Type B pancreatic cell (in vitro differentiated cells): ENCODE data around the gene SLC25A1. TPM values are rescaled to one million over a fixed set of nuclear protein-coding genes. Genes with fewer than 3 reads are reported as not detected.

Source experiments
- DNase-seq: peaks from one replicate; pipeline ENCODE4 v3.0.0; 2021; ENCODE audit warnings: mixed read lengths; ENCODE audit not compliant: unreplicated experiment; ENCODE audit errors: extremely low spot score
- H3K27ac Mint-ChIP-seq: 2 replicates; pipeline ENCODE4 v1.8.0; 2021; ENCODE audit warnings: mild to moderate bottlenecking, mixed read lengths
- H3K27me3 Mint-ChIP-seq: 2 replicates; pipeline ENCODE4 v1.8.0; 2021; ENCODE audit warnings: mixed read lengths
- H3K36me3 Mint-ChIP-seq: 2 replicates; pipeline ENCODE4 v1.8.0; 2021; ENCODE audit warnings: mixed read lengths
- H3K4me1 Mint-ChIP-seq: one replicate; pipeline ENCODE4 v1.8.0; 2021; ENCODE audit warnings: mixed read lengths; ENCODE audit not compliant: unreplicated experiment
- H3K4me3 Mint-ChIP-seq: 2 replicates; pipeline ENCODE4 v1.8.0; 2021; ENCODE audit warnings: mild to moderate bottlenecking, mixed read lengths
- H3K9me3 Mint-ChIP-seq: 2 replicates; pipeline ENCODE4 v1.8.0; 2021; ENCODE audit warnings: mixed read lengths
- total RNA-seq: library from RNA; stranded (reverse); gene quantifications from 2 replicates; pipeline ENCODE4 v1.2.1, GENCODE V29; 2021; ENCODE audit warnings: low replicate concordance
- TF ChIP-seq, protein P1 (sequence below): fragments of 200-600 bp; sonication (generic); conservative IDR thresholded peaks from 2 replicates; pipeline ENCODE4 v1.5.0; 2021; ENCODE audit warnings: antibody characterized with exemption, mild to moderate bottlenecking

Gene SLC25A1
- total RNA-seq, 1 donor from 2014 or later: 94.4 TPM

DNA sequence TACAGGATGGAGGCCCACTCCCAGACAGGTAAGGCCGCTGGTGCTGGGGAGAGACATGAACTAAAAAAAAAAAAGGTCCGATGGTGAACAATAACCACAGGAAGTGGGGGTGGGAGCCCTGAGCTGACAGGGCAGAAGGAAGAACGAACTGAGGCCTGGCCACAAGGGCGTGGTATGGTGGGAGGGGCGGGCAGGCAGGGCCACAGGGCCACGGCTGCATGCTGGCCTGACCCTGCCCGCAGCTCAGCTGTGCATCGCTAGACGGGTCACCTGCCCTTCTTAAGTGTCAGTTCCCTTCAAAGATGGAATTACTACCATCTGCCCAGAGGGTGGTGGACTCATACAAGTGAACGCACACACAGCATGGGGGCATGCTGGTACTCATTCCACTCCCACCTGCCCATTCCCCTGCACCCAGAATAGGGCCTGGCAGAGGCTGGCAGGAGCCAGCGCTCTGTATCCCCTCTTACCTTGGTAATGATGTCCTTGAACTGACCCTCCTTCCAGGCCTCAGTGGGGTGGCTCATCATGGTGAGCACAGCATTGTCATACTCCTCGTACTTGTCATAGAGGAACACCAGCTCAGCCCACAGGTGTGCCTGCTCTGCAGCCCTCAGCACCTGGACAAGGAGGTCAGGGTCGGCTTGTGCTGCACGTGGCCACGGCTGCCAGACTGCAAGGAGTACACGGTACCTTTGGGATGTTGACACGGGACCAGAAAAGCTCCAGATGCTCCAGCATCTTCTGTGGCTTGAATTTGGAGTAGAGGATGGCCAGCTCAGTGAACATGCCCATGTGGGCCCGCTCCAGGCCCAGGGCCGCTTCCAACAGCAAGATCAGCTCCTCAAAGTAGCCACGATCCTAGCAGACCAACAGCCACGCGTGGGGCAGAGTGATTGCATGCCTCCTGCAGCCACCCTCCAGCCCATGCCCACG lies 17.5 kb upstream of the SLC25A1 start:
- peaks cover 13% of the 10 kb centered on the region for H3K4me1 Mint-ChIP-seq
- H3K9me3 Mint-ChIP-seq: no peaks in the 10 kb centered on the region
- TF ChIP-seq, protein P1, sequence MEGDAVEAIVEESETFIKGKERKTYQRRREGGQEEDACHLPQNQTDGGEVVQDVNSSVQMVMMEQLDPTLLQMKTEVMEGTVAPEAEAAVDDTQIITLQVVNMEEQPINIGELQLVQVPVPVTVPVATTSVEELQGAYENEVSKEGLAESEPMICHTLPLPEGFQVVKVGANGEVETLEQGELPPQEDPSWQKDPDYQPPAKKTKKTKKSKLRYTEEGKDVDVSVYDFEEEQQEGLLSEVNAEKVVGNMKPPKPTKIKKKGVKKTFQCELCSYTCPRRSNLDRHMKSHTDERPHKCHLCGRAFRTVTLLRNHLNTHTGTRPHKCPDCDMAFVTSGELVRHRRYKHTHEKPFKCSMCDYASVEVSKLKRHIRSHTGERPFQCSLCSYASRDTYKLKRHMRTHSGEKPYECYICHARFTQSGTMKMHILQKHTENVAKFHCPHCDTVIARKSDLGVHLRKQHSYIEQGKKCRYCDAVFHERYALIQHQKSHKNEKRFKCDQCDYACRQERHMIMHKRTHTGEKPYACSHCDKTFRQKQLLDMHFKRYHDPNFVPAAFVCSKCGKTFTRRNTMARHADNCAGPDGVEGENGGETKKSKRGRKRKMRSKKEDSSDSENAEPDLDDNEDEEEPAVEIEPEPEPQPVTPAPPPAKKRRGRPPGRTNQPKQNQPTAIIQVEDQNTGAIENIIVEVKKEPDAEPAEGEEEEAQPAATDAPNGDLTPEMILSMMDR: no peak
- no peak for DNase-seq
- no peaks in the 10 kb centered on the region for H3K27me3 Mint-ChIP-seq
- no peak overlapping the region for H3K4me3 Mint-ChIP-seq
- H3K27ac Mint-ChIP-seq: no peak overlapping the region
- H3K36me3 Mint-ChIP-seq: no peaks in the 10 kb centered on the region

DNA sequence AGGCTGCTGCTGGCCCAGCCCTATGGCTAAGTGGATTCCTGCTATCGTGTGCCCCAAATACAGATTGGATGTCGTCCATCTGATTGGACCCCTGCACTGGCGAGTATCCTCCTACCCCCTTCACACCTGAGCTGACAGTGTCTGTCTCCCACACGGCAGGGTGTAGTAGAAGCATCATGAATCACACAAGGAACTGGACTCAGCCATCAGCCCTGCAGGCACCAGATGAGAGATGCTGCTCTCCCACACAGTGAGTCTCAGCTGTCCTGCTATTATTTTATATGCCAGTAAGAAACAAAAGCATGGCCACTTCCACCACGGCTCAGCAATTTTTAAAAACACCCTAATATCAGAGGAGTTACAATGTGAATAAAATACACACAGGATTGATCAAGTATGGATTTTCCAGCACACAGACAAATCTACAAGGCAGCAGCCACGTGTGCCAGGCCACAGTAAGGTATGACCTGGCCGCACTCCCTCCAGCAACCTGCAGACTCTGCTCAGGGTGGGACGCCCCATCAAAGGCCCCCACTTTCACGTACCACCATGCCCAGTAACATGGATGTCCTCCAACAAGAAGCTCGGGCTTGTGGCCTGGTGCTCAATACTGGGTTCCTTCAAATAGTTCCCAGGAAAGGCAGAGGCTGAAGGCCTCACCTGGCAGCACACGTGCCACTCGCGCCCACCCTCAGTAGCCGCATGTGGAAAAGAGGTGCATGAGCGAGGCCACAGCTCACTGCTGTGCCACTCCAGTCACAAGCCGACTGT lies 16.4 kb upstream of the SLC25A1 start:
- TF ChIP-seq, protein P1: no peak
- Mint-ChIP-seq H3K9me3 (no peaks in the 10 kb centered on the region), H3K4me1 (peaks cover 13% of the 10 kb centered on the region), H3K4me3 (no peak overlapping the region), H3K27ac (no peak overlapping the region), H3K27me3 (no peaks in the 10 kb centered on the region), H3K36me3 (no peaks in the 10 kb centered on the region)
- no peak for DNase-seq

- DNase-seq: no peak
- TF ChIP-seq, protein P1: no peak
- H3K36me3 Mint-ChIP-seq: no peaks in the 10 kb centered on the region
- peaks cover 10% of the 10 kb centered on the region for H3K4me1 Mint-ChIP-seq
- H3K9me3 Mint-ChIP-seq: no peaks in the 10 kb centered on the region
- no peak overlapping the region for H3K4me3 Mint-ChIP-seq
- no peak overlapping the region for H3K27ac Mint-ChIP-seq
- H3K27me3 Mint-ChIP-seq: no peaks in the 10 kb centered on the region
Measured at GRCh38 chr22:19193879-19194278, 15.3 kb upstream of the SLC25A1 start.

DNA sequence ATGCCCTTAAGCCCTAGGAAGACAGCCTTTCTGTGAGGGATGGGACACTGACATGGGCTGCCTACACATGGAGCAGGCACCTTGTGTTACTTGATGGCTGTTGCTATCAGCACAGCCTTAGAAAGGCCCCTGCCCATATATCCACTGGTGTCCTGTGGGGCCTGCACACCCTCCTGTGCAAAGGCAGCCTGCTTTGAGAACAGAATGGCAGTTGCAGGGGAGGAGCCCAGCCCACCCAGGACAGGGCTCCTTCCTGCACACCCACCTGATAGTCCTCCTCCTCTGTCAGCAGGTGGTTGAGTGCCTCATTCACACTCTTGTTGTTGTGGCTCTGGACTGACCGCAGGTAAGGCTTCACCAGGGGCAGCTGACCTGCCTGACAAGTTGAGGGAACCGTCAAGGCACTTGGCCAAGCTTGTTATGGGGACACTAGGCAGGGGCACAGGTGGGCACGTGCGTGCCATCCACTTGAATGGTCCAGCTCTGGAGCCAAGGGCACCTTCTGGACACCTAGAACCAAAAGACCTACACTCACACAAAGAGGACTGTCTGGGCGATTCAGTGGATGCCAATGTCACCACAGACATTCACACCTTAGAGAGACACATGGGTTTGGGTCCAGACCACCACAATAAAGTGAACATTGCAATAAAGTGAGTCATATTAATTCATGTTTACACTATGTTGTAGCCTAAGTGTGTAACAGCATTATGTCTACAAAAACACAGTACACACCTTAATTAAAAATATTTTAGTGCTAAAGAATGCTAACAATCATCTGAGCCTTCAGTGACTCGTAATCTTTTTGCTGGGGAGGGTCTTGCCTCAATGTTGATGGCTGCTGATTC lies 9.4 kb upstream of the SLC25A1 start:
- peaks cover 7% of the 10 kb centered on the region for H3K4me1 Mint-ChIP-seq
- no peaks in the 10 kb centered on the region for H3K27me3 Mint-ChIP-seq
- TF ChIP-seq, protein P1: no peak
- no peak for DNase-seq
- no peak overlapping the region for H3K27ac Mint-ChIP-seq
- H3K4me3 Mint-ChIP-seq: no peak overlapping the region
- H3K9me3 Mint-ChIP-seq: no peaks in the 10 kb centered on the region
- H3K36me3 Mint-ChIP-seq: no peaks in the 10 kb centered on the region

GRCh38 chr22:19184276-19184997 lies 5.9 kb upstream of the SLC25A1 start:
- H3K36me3 Mint-ChIP-seq: no peaks in the 10 kb centered on the region
- H3K4me1 Mint-ChIP-seq: peaks cover 10% of the 10 kb centered on the region
- no peaks in the 10 kb centered on the region for H3K9me3 Mint-ChIP-seq
- TF ChIP-seq, protein P1: no peak
- peak overlapping the region; percentile 69 for H3K27ac Mint-ChIP-seq
- H3K27me3 Mint-ChIP-seq: no peaks in the 10 kb centered on the region
- DNase-seq: no peak
- H3K4me3 Mint-ChIP-seq: no peak overlapping the region
